Stomach smooth muscle (tissue), 2 donors: ENCODE data around the gene SMC6.

Experiments used
- H3K27ac ChIP-seq: one replicate; pipeline ENCODE4 v1.7.0; 2013; ENCODE audit warnings: mild to moderate bottlenecking, low read length, inconsistent platforms
- H3K27me3 ChIP-seq, 2 donors: one replicate each; pipeline ENCODE4 v1.7.0; 2013; ENCODE audit warnings: low read length in 2 of 2; ENCODE audit not compliant: insufficient read depth in 2 of 2, control insufficient read depth in 1 of 2
- H3K36me3 ChIP-seq, 2 donors: one replicate each; pipeline ENCODE4 v1.7.0; 2013; ENCODE audit warnings: low read length in 2 of 2; ENCODE audit not compliant: control insufficient read depth in 2 of 2, insufficient read depth in 2 of 2
- H3K4me1 ChIP-seq: one replicate; pipeline ENCODE4 v1.7.0; 2013; ENCODE audit warnings: low read length; ENCODE audit not compliant: control insufficient read depth, insufficient read depth
- H3K4me3 ChIP-seq, 2 donors: one replicate each; pipeline ENCODE4 v1.7.0; 2013; ENCODE audit warnings: low read length in 2 of 2
- H3K9ac ChIP-seq, 2 donors: one replicate each; pipeline ENCODE4 v1.7.0; 2013; ENCODE audit warnings: low read length in 2 of 2, mild to moderate bottlenecking in 1 of 2
- H3K9me3 ChIP-seq, 2 donors: one replicate each; pipeline ENCODE4 v1.7.0; 2013; ENCODE audit warnings: low read length in 2 of 2; ENCODE audit not compliant: control insufficient read depth in 2 of 2
- donor health status: healthy.
- donor health status: Pancreatic carcinoma.

Gene SMC6

DNA sequence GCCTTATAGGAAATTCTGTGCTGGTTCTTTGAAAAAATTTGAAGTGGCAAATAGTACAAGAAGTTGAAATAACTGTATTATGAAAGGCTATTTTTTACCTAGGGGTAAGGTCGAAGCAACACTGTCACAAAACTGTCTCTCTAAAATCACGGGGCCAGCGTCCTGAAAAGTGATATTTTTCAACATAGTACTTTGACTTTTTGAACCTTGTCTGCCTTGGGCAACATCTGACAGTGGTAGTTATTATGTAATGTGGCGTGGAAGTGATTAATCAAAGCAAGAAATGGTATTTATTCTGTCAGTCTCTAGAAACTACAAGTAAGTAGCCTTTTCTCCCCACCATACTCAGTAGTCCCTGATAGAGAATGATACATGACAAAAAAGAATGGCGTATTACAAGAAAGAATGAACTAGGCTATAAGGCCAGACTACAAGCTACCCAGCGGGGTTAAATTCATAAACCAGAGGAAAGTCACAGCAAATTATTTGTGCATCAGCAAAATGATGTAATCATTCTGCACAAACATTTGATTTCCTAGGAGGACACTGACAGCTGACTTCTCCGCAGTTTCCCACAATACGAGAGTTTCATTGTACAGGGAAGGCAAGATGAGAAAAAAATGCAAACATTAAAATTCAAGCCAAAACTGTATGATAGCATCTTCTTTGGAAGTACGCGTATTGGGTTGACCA, 10.2 kb upstream of the SMC6 start:
- no peaks in the 10 kb centered on the region for H3K27me3 ChIP-seq
- H3K9ac ChIP-seq = no peak overlapping the region
- H3K4me1 ChIP-seq = no peaks in the 10 kb centered on the region
- no peak overlapping the region for H3K27ac ChIP-seq
- H3K9me3 ChIP-seq = no peaks in the 10 kb centered on the region
- no peak overlapping the region for H3K4me3 ChIP-seq
- no peaks in the 10 kb centered on the region for H3K36me3 ChIP-seq

GRCh38 chr2:17762451-17762850, 8.8 kb upstream of the SMC6 start:
- no peak overlapping the region for H3K27ac ChIP-seq
- H3K9me3 ChIP-seq = no peaks in the 10 kb centered on the region
- no peak overlapping the region for H3K9ac ChIP-seq
- H3K27me3 ChIP-seq = no peaks in the 10 kb centered on the region
- H3K4me3 ChIP-seq = no peak overlapping the region
- no peaks in the 10 kb centered on the region for H3K4me1 ChIP-seq
- H3K36me3 ChIP-seq = no peaks in the 10 kb centered on the region

GRCh38 chr2:17759805-17760204, 6.2 kb upstream of the SMC6 start:
- Histone ChIP-seq H3K4me1 (no peaks in the 10 kb centered on the region), H3K9me3 (no peaks in the 10 kb centered on the region), H3K36me3 (no peaks in the 10 kb centered on the region), H3K9ac (no peak overlapping the region), H3K27me3 (no peaks in the 10 kb centered on the region), H3K27ac (no peak overlapping the region), H3K4me3 (no peak overlapping the region)

DNA sequence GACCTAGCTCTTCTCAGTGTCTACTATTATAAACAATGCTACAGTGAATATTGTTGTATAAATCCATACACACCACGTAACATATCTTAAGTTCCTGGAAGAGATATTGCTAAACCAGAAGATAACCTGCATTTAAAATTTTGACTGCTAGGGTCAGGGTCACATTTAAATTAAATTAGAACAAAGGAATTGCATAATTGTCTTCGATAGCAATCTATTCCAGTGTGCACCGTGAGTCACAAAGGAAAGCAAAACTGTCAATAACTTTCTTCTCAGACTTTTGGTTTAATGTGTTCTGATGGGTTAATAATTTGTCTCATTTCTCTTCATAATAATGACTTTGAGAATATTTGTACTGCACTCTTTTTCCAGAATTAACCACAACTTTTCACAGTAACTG, 4.5 kb upstream of the SMC6 start:
- H3K27ac ChIP-seq = no peak overlapping the region
- H3K9ac ChIP-seq = no peak overlapping the region
- no peaks in the 10 kb centered on the region for H3K9me3 ChIP-seq
- H3K4me1 ChIP-seq = peaks cover 6% of the 10 kb centered on the region
- no peaks in the 10 kb centered on the region for H3K27me3 ChIP-seq
- no peaks in the 10 kb centered on the region for H3K36me3 ChIP-seq
- no peak overlapping the region for H3K4me3 ChIP-seq

DNA sequence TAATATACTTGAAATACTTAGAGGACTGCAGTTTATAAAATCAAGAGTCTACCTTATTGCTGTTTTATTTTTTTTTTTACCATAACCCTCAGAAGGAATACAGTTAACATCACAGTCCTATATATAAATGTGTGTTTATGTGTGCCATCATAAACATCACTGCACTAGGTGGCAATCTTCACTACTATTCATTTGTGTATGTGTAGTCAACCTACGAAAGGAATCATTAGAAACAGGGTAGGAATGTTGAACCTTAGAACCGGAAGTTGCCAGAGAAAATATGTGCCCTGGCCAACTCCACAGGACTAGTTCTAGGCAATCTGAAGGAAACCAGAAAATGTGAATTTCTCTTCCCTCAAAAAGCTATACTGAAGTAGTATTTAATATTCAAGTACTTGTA, 3.7 kb upstream of the SMC6 start:
- Histone ChIP-seq H3K9ac (no peak overlapping the region), H3K9me3 (no peaks in the 10 kb centered on the region), H3K36me3 (no peaks in the 10 kb centered on the region), H3K4me1 (peaks cover 6% of the 10 kb centered on the region), H3K4me3 (no peak overlapping the region), H3K27me3 (no peaks in the 10 kb centered on the region), H3K27ac (no peak overlapping the region)

DNA sequence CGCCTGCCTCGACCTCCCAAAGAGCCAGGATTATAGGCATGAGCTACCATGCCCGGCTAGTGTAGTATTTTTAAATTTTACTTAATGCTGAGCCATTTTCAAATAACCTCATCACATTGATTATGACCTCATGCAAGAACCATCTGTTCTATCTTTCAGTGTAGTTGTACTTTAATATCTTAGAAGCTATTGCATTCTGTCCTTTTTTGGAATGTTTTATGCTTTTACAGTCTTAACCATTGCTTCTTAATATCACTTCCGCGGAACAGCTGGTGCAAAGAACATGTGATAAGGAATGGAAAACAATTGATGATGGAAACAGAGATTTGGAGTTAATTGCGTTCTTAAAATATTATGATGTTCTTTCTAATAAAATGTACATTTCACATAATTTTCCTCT, 3.1 kb upstream of the SMC6 start:
- H3K9me3 ChIP-seq = no peaks in the 10 kb centered on the region

DNA sequence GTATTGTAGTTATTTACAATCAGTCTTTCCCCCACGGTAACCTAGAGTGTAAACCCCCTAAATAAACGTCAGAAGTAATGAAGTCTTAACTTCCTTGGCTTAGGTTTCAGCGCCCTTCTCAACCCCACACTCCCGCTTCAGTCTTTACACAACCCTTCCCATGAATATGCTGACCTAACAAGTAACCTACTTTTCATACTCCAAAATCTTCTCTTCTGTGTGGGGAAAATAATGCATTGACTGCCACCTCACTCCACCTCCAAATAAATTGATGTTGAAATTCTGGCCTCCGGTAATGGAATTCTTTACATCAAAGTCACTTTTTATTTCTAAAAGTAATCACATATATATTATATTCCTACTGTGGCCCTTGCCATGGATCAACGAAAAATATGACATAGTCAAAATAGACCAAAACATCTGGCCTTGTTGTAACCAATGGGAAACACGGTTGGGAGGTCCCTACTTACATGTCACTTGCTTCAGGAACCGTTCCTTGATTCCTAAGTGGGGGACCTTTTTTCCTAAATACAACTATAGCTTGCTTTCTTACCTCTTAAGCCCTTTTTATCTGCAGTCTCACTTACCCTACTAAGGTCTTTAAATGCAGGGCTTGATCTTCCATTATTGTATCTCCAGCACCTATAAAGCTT, 1.3 kb upstream of the SMC6 start:
- H3K9me3 ChIP-seq = no peaks in the 10 kb centered on the region
- no peak overlapping the region for H3K27ac ChIP-seq
- no peaks in the 10 kb centered on the region for H3K27me3 ChIP-seq
- peak overlapping the region; percentile 72 to 87 for H3K4me3 ChIP-seq
- H3K9ac ChIP-seq = peak overlapping the region; percentile 80 to 84
- peaks cover 6% of the 10 kb centered on the region for H3K4me1 ChIP-seq
- H3K36me3 ChIP-seq = no peaks in the 10 kb centered on the region

More for the DNA sequence above, 3.1 kb upstream of the SMC6 start:
- Histone ChIP-seq H3K36me3 (no peaks in the 10 kb centered on the region), H3K4me3 (no peak overlapping the region), H3K9ac (no peak overlapping the region), H3K27me3 (no peaks in the 10 kb centered on the region), H3K27ac (no peak overlapping the region), H3K4me1 (peaks cover 6% of the 10 kb centered on the region)

DNA sequence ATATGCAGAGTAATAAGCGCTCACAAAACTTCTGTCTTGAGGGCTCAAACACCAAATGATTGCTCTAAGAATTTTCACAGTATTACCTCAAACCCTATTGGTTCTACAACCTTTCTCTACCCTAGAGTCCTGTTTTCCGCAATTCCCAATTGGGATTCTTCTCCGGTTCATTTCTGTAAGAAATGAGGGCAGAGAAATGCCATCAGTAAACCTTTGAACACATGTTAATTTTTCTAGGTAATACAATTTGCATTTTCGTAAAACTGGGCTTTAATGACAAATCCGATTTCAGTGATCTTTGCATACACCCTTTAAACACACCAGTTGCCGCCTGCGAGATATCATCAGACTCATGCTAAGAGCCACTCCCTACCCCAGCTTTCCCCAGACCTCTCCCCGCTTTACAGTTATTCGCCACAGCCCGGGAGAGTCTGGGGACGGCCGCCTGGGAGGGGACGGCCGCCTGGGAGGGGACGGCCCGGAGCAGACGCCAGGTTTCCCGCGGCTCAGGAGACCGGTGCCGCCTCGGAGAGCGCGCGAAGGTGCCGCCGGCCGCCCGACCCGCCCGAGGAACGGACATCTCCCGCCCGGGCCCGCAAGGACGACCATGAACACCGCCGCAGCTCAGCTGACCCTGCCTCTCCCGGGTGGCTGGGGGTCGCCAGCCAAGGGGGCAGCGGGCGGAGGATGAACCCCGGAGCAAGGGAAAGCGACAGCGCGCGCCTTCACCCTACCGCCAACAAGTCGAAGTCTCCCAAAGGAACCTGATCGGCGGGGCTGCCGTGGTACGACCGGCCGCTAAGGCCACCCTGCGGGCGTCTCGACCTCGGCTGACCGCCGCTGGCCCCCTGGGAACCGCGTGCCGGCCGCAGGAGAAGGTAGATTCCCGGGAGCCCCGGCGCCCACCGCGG, 463 bp downstream of the SMC6 start:
- peak overlapping the region; percentile 88 for H3K27ac ChIP-seq
- peaks cover 6% of the 10 kb centered on the region for H3K4me1 ChIP-seq
- no peaks in the 10 kb centered on the region for H3K36me3 ChIP-seq
- H3K9ac ChIP-seq = peak overlapping the region; percentile 80 to 84
- no peaks in the 10 kb centered on the region for H3K27me3 ChIP-seq
- peak overlapping the region; percentile 72 to 87 for H3K4me3 ChIP-seq
- H3K9me3 ChIP-seq = no peaks in the 10 kb centered on the region

DNA sequence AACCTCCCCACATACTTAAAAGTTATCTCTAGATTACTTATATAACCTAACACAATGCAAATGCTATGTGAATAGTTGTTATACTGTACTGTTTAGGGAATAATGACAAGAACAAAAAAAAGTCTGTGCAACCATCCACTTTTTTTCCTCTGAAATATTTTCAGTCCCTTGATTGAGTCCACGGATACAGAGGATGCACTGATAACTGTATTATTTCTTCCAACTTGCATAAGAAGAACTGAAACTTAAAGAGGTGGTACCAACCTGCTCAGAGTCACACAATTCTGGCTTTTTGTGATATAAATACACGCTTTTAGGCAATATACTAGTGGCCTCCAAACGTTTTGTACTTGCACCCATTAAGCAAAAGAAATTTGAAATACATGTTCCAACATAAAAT, 1.4 kb downstream of the SMC6 start:
- no peaks in the 10 kb centered on the region for H3K36me3 ChIP-seq
- no peaks in the 10 kb centered on the region for H3K27me3 ChIP-seq
- peaks cover 6% of the 10 kb centered on the region for H3K4me1 ChIP-seq
- H3K4me3 ChIP-seq = no peak overlapping the region
- H3K9me3 ChIP-seq = no peaks in the 10 kb centered on the region
- no peak overlapping the region for H3K27ac ChIP-seq
- H3K9ac ChIP-seq = no peak overlapping the region

DNA sequence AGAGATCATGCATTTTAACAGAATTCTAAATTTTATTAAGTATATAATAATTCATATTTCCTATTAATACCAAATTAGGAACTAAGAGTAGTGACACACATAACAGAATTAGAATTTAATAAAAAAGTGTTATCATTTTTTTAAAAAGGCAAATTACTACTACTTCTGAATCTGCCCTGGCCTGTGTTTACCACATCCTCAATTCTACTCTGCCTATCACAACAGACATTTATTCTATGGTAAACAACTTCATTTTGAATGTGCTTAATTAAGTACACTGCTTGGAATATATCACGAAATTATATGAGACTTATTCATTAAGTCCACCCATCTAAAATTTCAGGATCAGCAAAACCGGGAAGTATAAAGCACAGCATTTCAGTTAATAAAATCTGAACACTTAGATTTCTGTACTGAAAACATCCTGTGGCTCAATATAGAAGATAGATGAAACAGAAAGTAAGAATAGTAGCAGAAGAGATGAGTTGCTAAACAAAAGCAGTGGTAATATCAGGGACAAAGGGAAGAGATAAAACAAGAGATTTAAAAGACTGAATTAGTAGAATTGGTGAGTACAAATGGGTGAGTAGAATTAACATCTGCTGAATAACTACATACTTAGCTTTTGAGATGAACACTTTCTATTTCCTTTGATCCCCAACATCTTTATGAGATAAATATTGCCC, 3.7 kb downstream of the SMC6 start:
- H3K9me3 ChIP-seq = no peaks in the 10 kb centered on the region
- peaks cover 6% of the 10 kb centered on the region for H3K4me1 ChIP-seq
- no peak overlapping the region for H3K27ac ChIP-seq
- H3K27me3 ChIP-seq = no peaks in the 10 kb centered on the region
- no peak overlapping the region for H3K4me3 ChIP-seq
- H3K9ac ChIP-seq = no peak overlapping the region
- no peaks in the 10 kb centered on the region for H3K36me3 ChIP-seq
